Suprapubic skin (tissue), 4 donors: ENCODE measurements around the gene NAV3. TPM values are rescaled to one million over a fixed set of nuclear protein-coding genes. Genes with fewer than 3 reads are reported as not detected.

Experiments
- DNase-seq, 2 donors: peaks; one replicate each; pipeline ENCODE4 v3.0.0-alpha.2; 2019; ENCODE audit warnings: low spot score in 2 of 2
- H3K27ac ChIP-seq: fragments of 200-600 bp; sonication (generic); one replicate; pipeline ENCODE4 v1.5.1; 2019
- H3K27me3 ChIP-seq: fragments of 200-600 bp; sonication (generic); one replicate; pipeline ENCODE4 v1.5.1; 2019
- H3K36me3 ChIP-seq: fragments of 200-600 bp; sonication (generic); one replicate; pipeline ENCODE4 v1.5.1; 2019
- H3K4me1 ChIP-seq: fragments of 200-600 bp; sonication (generic); one replicate; pipeline ENCODE4 v1.5.1; 2019
- H3K4me3 ChIP-seq: fragments of 200-600 bp; sonication (generic); one replicate; pipeline ENCODE4 v1.5.1; 2019; ENCODE audit warnings: mild to moderate bottlenecking
- H3K9me3 ChIP-seq: fragments of 200-600 bp; sonication (generic); one replicate; pipeline ENCODE4 v1.5.1; 2019
- CTCF ChIP-seq, 2 donors: fragments of 200-600 bp in 1 of 2; fragments of 450-650 bp in 1 of 2; sonication (generic) in 1 of 2; IDR thresholded peaks; one replicate each; pipeline ENCODE4 v1.5.1; 2016 to 2019; ENCODE audit warnings: antibody characterized with exemption in 2 of 2, mild to moderate bottlenecking in 1 of 2, moderate library complexity in 1 of 2
- EP300 ChIP-seq: sonication (generic); formaldehyde crosslinking; IDR thresholded peaks from one replicate; pipeline ENCODE4 v1.6.1; 2017; ENCODE audit warnings: antibody characterized with exemption
- POLR2A ChIP-seq, 2 donors: fragments of 450-650 bp; IDR thresholded peaks; one replicate each; pipeline ENCODE4 v1.6.1; 2017; ENCODE audit warnings: antibody characterized with exemption in 2 of 2, mild to moderate bottlenecking in 2 of 2, moderate library complexity in 2 of 2
- POLR2AphosphoS5 ChIP-seq, 3 donors: sonication (generic); formaldehyde crosslinking; IDR thresholded peaks; one replicate each; pipeline ENCODE4 v1.6.1; 2017; ENCODE audit warnings: antibody characterized with exemption in 3 of 3
- WGBS: methylation state at CpG from one replicate; pipeline ENCODE4 v1.1.5; 2018; 5-methylcytosine and 5-hydroxymethylcytosine counted together
- total RNA-seq, 4 donors: library from RNA; depleted of rRNA; stranded (reverse); fragments of >200 nt; gene quantifications; one replicate each; pipeline ENCODE4 v1.1.0, GENCODE V29; 2016

The NAV3 gene
- total RNA-seq, 4 donors from 2014 or later: 11.7 to 20.9 (median 15.7) TPM

GRCh38 chr12:78224154-78224553 is 393.5 kb downstream of the NAV3 start:
- TF ChIP-seq EP300 (no peak), POLR2A (IDR thresholded peaks at IDR 0.05) (no peak), CTCF (IDR thresholded peaks at IDR 0.05) (no peak), POLR2AphosphoS5 (IDR thresholded peaks at IDR 0.05) (no peak)
- Histone ChIP-seq H3K27me3 (no peaks in the 10 kb centered on the region), H3K36me3 (no peaks in the 10 kb centered on the region), H3K9me3 (peaks cover 3% of the 10 kb centered on the region), H3K4me3 (no peak overlapping the region), H3K4me1 (no peaks in the 10 kb centered on the region), H3K27ac (no peak overlapping the region)
- DNase-seq: no peak
- WGBS: 88% methylated on average over 5 of the region's 5 CpGs

- H3K4me3 ChIP-seq: no peak overlapping the region
- peaks cover 3% of the 10 kb centered on the region for H3K9me3 ChIP-seq
- H3K27me3 ChIP-seq: no peaks in the 10 kb centered on the region
- no peak for DNase-seq
- TF ChIP-seq CTCF (IDR thresholded peaks at IDR 0.05) (no peak), POLR2A (IDR thresholded peaks at IDR 0.05) (no peak), EP300 (no peak), POLR2AphosphoS5 (IDR thresholded peaks at IDR 0.05) (no peak)
- no peaks in the 10 kb centered on the region for H3K4me1 ChIP-seq
- H3K27ac ChIP-seq: no peak overlapping the region
- no peaks in the 10 kb centered on the region for H3K36me3 ChIP-seq
- WGBS: 56% methylated on average over 6 of the region's 6 CpGs
Measured at GRCh38 chr12:78226763-78227162, 396.1 kb downstream of the NAV3 start.

GRCh38 chr12:78229591-78230101 is 399.0 kb downstream of the NAV3 start:
- DNase-seq: no peak
- no peaks in the 10 kb centered on the region for H3K27me3 ChIP-seq
- H3K4me1 ChIP-seq: no peaks in the 10 kb centered on the region
- TF ChIP-seq POLR2A (IDR thresholded peaks at IDR 0.05) (no peak), EP300 (no peak), CTCF (IDR thresholded peaks at IDR 0.05) (peak in 1 of 2 donors; percentile 41)
- H3K9me3 ChIP-seq: peaks cover 3% of the 10 kb centered on the region
- no peak overlapping the region for H3K4me3 ChIP-seq
- no peak overlapping the region for H3K27ac ChIP-seq
- 49% methylated on average over 4 of the region's 4 CpGs for WGBS
- no peaks in the 10 kb centered on the region for H3K36me3 ChIP-seq

- no peak for DNase-seq
- no peaks in the 10 kb centered on the region for H3K4me1 ChIP-seq
- no peak for TF ChIP-seq POLR2AphosphoS5 (IDR thresholded peaks at IDR 0.05)
- TF ChIP-seq CTCF (IDR thresholded peaks at IDR 0.05): no peak
- no peak for TF ChIP-seq POLR2A (IDR thresholded peaks at IDR 0.05)
- no peak for TF ChIP-seq EP300
- WGBS: 82% methylated on average over 3 of the region's 3 CpGs
- H3K4me3 ChIP-seq: no peak overlapping the region
- H3K27ac ChIP-seq: no peak overlapping the region
- peaks cover 3% of the 10 kb centered on the region for H3K9me3 ChIP-seq
- H3K36me3 ChIP-seq: no peaks in the 10 kb centered on the region
- no peaks in the 10 kb centered on the region for H3K27me3 ChIP-seq
Measured at GRCh38 chr12:78232756-78233155, 402.1 kb downstream of the NAV3 start.

- no peak for DNase-seq
- Histone ChIP-seq H3K4me3 (no peak overlapping the region), H3K9me3 (no peaks in the 10 kb centered on the region), H3K4me1 (no peaks in the 10 kb centered on the region), H3K27ac (no peak overlapping the region), H3K36me3 (no peaks in the 10 kb centered on the region), H3K27me3 (no peaks in the 10 kb centered on the region)
- no peak for TF ChIP-seq POLR2AphosphoS5 (IDR thresholded peaks at IDR 0.05)
- no peak for TF ChIP-seq CTCF (IDR thresholded peaks at IDR 0.05)
- no peak for TF ChIP-seq EP300
- no peak for TF ChIP-seq POLR2A (IDR thresholded peaks at IDR 0.05)
- 83% methylated on average over 1 of the region's 1 CpG for WGBS
Measured at GRCh38 chr12:78236264-78236663, 405.6 kb downstream of the NAV3 start.
